IMR-90 (cell line): Measurements from ENCODE around the gene ITFG1. TPM values are rescaled to one million over a fixed set of nuclear protein-coding genes. Genes with fewer than 3 reads are reported as not detected.

Experiments used
- ATAC-seq: fragments of 200-7000 bp; cut with Tn5 transposase; 2 replicates; pipeline ENCODE4 v1.9.1; 2020; ENCODE audit warnings: low read depth, mild to moderate bottlenecking, moderate library complexity
- BruUV-seq: library from RNA; stranded (reverse); fragments of 400-500 nt; replicated peaks from 2 replicates; lab custom pipeline; 2021; lab: Mats Ljungman, UMichigan
- CTCF ChIA-PET: fragments of 300-600 bp; formaldehyde crosslinking; extraction: SDS; loops from one replicate; lab custom pipeline; 2021; ENCODE audit warnings: antibody characterized with exemption; lab: Yijun Ruan, JAX
- POLR2A ChIA-PET: fragments of 300-600 bp; sonication (Branson Sonifier 250); formaldehyde crosslinking; loops from one replicate; lab custom pipeline; 2022; ENCODE audit warnings: antibody characterized with exemption; ENCODE audit not compliant: unreplicated experiment; lab: Charles Lee
- DNase-seq: peaks from one replicate; pipeline ENCODE4 v3.0.0; 2013
- H2AFZ ChIP-seq: replicated peaks from 2 replicates; pipeline ENCODE3; 2013; ENCODE audit warnings: low read length, mild to moderate bottlenecking; ENCODE audit not compliant: poor library complexity
- H2AK5ac ChIP-seq: 2 replicates; pipeline ENCODE4 v1.6.1; 2013; ENCODE audit warnings: low read depth, low read length, inconsistent platforms
- H2AK9ac ChIP-seq: replicated peaks from 2 replicates; pipeline ENCODE3; 2013; ENCODE audit warnings: mild to moderate bottlenecking, low read depth, low read length, moderate library complexity; ENCODE audit not compliant: poor library complexity
- H2BK120ac ChIP-seq: 2 replicates; pipeline ENCODE4 v1.6.1; 2013; ENCODE audit warnings: low read depth, low read length, inconsistent platforms
- H2BK15ac ChIP-seq: 3 replicates; pipeline ENCODE4 v1.6.1; 2013; ENCODE audit warnings: low read depth, low read length, inconsistent platforms
- H2BK20ac ChIP-seq: 2 replicates; pipeline ENCODE4 v1.6.1; 2013; ENCODE audit warnings: low read depth, mild to moderate bottlenecking, inconsistent platforms, low read length, moderate library complexity
- H2BK5ac ChIP-seq: 2 replicates; pipeline ENCODE4 v1.6.1; 2013; ENCODE audit warnings: mild to moderate bottlenecking, low read depth, low read length, inconsistent platforms; ENCODE audit not compliant: poor library complexity, severe bottlenecking
- H3K14ac ChIP-seq: replicated peaks from 2 replicates; pipeline ENCODE4 v1.6.1; 2013; ENCODE audit warnings: low read depth, low read length, inconsistent platforms
- H3K18ac ChIP-seq: 2 replicates; pipeline ENCODE4 v1.6.1; 2013; ENCODE audit warnings: low read depth, low read length, control low read depth
- H3K23ac ChIP-seq: 2 replicates; pipeline ENCODE4 v1.6.1; 2013; ENCODE audit warnings: low read depth, low read length, inconsistent platforms
- H3K27ac ChIP-seq: 2 replicates; pipeline ENCODE4 v1.5.1; 2013; ENCODE audit warnings: mild to moderate bottlenecking, control low read depth, low read length; ENCODE audit not compliant: insufficient read depth
- H3K27me3 ChIP-seq: 2 replicates; pipeline ENCODE4 v1.6.1; 2013; ENCODE audit warnings: low read length; ENCODE audit not compliant: control insufficient read depth, insufficient read depth
- H3K36me3 ChIP-seq: 2 replicates; pipeline ENCODE4 v1.6.1; 2013; ENCODE audit warnings: low read length, mixed read lengths; ENCODE audit not compliant: control insufficient read depth, insufficient read depth
- H3K4ac ChIP-seq: 2 replicates; pipeline ENCODE4 v1.6.1; 2013; ENCODE audit warnings: low read depth, low read length, inconsistent platforms
- H3K4me1 ChIP-seq: 2 replicates; pipeline ENCODE4 v1.6.1; 2013; ENCODE audit warnings: low read length, mixed read lengths; ENCODE audit not compliant: control insufficient read depth, insufficient read depth
- H3K4me2 ChIP-seq: 2 replicates; pipeline ENCODE4 v1.6.1; 2013; ENCODE audit warnings: low read depth, mild to moderate bottlenecking, control low read depth, low read length, moderate library complexity
- H3K4me3 ChIP-seq: 2 replicates; pipeline ENCODE4 v1.5.1; 2013; ENCODE audit warnings: low read depth, mild to moderate bottlenecking, control low read depth, low read length, moderate library complexity; ENCODE audit not compliant: insufficient read depth
- H3K56ac ChIP-seq: 2 replicates; pipeline ENCODE4 v1.6.1; 2013; ENCODE audit warnings: low read length, inconsistent platforms; ENCODE audit not compliant: insufficient read depth; ENCODE audit errors: extremely low read depth
- H3K79me1 ChIP-seq, 2 experiments: 2 replicates each; pipeline ENCODE4 v1.6.1; 2013; ENCODE audit warnings: low read length in 2 of 2, inconsistent platforms in 1 of 2, low read depth in 1 of 2
- H3K9ac ChIP-seq: 2 replicates; pipeline ENCODE4 v1.6.1; 2013; ENCODE audit warnings: low read depth, low read length, control low read depth
- H3K9me1 ChIP-seq: 2 replicates; pipeline ENCODE4 v1.6.1; 2013; ENCODE audit warnings: low read length, inconsistent platforms; ENCODE audit not compliant: insufficient read depth
- H3K9me3 ChIP-seq: 2 replicates; pipeline ENCODE4 v1.6.1; 2013; ENCODE audit warnings: low read length; ENCODE audit not compliant: control insufficient read depth, insufficient read depth
- H4K20me1 ChIP-seq: 2 replicates; pipeline ENCODE4 v1.6.1; 2013; ENCODE audit warnings: low read length, inconsistent platforms; ENCODE audit not compliant: insufficient read depth
- H4K5ac ChIP-seq: 2 replicates; pipeline ENCODE4 v1.6.1; 2013; ENCODE audit warnings: mild to moderate bottlenecking, low read depth, low read length, control low read depth
- H4K8ac ChIP-seq, 2 experiments: 2 replicates each; pipeline ENCODE4 v1.6.1; 2013; ENCODE audit warnings: low read depth in 2 of 2, low read length in 2 of 2, control low read depth in 1 of 2, inconsistent platforms in 1 of 2
- H4K91ac ChIP-seq: 2 replicates; pipeline ENCODE4 v1.6.1; 2013; ENCODE audit warnings: low read depth, low read length, inconsistent platforms; ENCODE audit not compliant: insufficient read depth
- CEBPB ChIP-seq: IDR thresholded peaks from 2 replicates; pipeline ENCODE4 v1.6.1; 2012; ENCODE audit warnings: low read depth, low read length, improper control_type of control experiment
- FOS ChIP-seq: fragments of 150-350 bp; IDR thresholded peaks from 2 replicates; pipeline ENCODE4 v1.6.1; 2016; ENCODE audit warnings: low read depth, low read length
- MXI1 ChIP-seq: IDR thresholded peaks from 2 replicates; pipeline ENCODE4 v1.6.1; 2012; ENCODE audit warnings: low read depth, mild to moderate bottlenecking, low read length, moderate library complexity, borderline replicate concordance
- RAD21 ChIP-seq: IDR thresholded peaks from 2 replicates; pipeline ENCODE4 v1.6.1; 2012; ENCODE audit warnings: low read length, improper control_type of control experiment
- SMC3 ChIP-seq: fragments of 150-350 bp; IDR thresholded peaks from 2 replicates; pipeline ENCODE4 v1.6.1; 2016; ENCODE audit warnings: low read depth, mild to moderate bottlenecking, antibody characterized with exemption, low read length, moderate library complexity
- WGBS, 2 experiments: methylation state at CpG; one replicate each; pipeline versions ENCODE4 v1.1.5 to v1.1.7; 2013; ENCODE audit warnings: missing lambda C conversion rate in 2 of 2; ENCODE audit not compliant: insufficient read length in 1 of 2; ENCODE audit errors: extremely low coverage in 2 of 2; 5-methylcytosine and 5-hydroxymethylcytosine counted together
- dilution Hi-C: fragments of 300-500 bp; cut with HindIII; formaldehyde crosslinking; loops from one replicate; pipeline ENCODE4 v1.14.3; 2018; ENCODE audit warnings: low sequenced_read_pairs; ENCODE audit not compliant: unreplicated experiment
- in situ Hi-C: fragments of 300-500 bp; cut with MboI; formaldehyde crosslinking; loops from 3 replicates; pipeline ENCODE4 v1.14.3; 2019; ENCODE audit warnings: low sequenced_read_pairs, inconsistent platforms, mixed read lengths
- intact Hi-C: fragments of 100-400 bp; cut with micrococcal nuclease; formaldehyde crosslinking; loops from 2 replicates; pipeline ENCODE4 v1.10.0; 2022
- polyA plus RNA-seq, 3 experiments: library from polyadenylated mRNA; depleted of rRNA; stranded (reverse); fragments of >200 nt; gene quantifications; 2 replicates each; pipeline ENCODE4 v1.2.3, GENCODE V29; 2012; ENCODE audit warnings: low replicate concordance in 1 of 3
- total RNA-seq: library from RNA; depleted of rRNA; stranded (reverse); fragments of >200 nt; gene quantifications from 2 replicates; pipeline ENCODE4 v1.2.3, GENCODE V29; 2012

The ITFG1 gene
- total and polyA plus RNA-seq, 2 of the 4 experiments (the other 2 are of a cell fraction), result 54.3 to 60.4 TPM

DNA sequence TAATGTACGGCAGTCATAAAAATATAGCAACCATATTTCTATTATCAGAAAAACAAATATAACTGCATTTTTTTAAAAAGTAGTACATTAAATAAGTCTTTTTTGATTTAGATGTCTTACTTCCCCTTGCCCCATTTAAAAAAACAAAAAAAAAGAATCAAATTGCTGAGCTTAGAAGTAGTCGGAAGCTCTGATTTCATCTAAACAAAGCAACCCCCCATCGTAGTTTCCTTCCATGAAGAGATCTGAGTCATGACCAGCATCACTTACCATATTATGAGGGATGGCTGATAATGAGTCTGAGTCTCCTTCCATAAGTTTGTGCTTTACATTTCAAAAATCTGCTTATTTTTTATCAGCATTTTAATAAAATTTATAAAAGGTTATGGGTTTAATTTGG lies 86.2 kb downstream of the ITFG1 start:
- no peaks in the 10 kb centered on the region; a peak in 1 of 4 replicates for H3K79me1 ChIP-seq
- no peak overlapping the region for H2AK9ac ChIP-seq
- H2BK15ac ChIP-seq, result no peak overlapping the region
- H3K27ac ChIP-seq, result no peak overlapping the region
- H4K8ac ChIP-seq, result no peak overlapping the region
- H2AFZ ChIP-seq, result no peak overlapping the region
- H3K9ac ChIP-seq, result no peak overlapping the region
- H3K14ac ChIP-seq, result no peak overlapping the region
- CTCF ChIA-PET, result no interaction called here
- H3K4me2 ChIP-seq, result no peak overlapping the region
- WGBS, 2 experiments, result no CpG with 5 or more reads among the region's 3 CpGs
- H4K20me1 ChIP-seq, result no peaks in the 10 kb centered on the region
- H3K56ac ChIP-seq, result no peak overlapping the region
- TF ChIP-seq MXI1, result no peak
- no peak for TF ChIP-seq CEBPB
- 0 out of 2 replicates have a peak, but pooled peaks have one; percentile 33 for TF ChIP-seq FOS
- no peak for TF ChIP-seq RAD21
- TF ChIP-seq SMC3, result no peak
- no peak overlapping the region for H4K91ac ChIP-seq
- H3K23ac ChIP-seq, result no peak overlapping the region
- H3K4me1 ChIP-seq, result peaks cover 2% of the 10 kb centered on the region; the same call in 1 of the 2 replicates
- DNase-seq (peak; percentile 87), ATAC-seq (peak; percentile 84)
- BruUV-seq, result no TSS peak
- peaks cover 5% of the 10 kb centered on the region for H3K36me3 ChIP-seq
- dilution Hi-C loops (no loop called here), intact Hi-C loops (no loop called here), in situ Hi-C loops (no loop called here)
- H3K4me3 ChIP-seq, result no peak overlapping the region
- H3K4ac ChIP-seq, result no peak overlapping the region
- H2BK120ac ChIP-seq, result no peak overlapping the region
- no peak overlapping the region for H2BK5ac ChIP-seq
- peaks cover 3% of the 10 kb centered on the region; the same call in 1 of the 2 replicates for H3K9me1 ChIP-seq
- POLR2A ChIA-PET, result no interaction called here
- H4K5ac ChIP-seq, result no peak overlapping the region
- no peak overlapping the region for H3K18ac ChIP-seq
- H2BK20ac ChIP-seq, result no peak overlapping the region
- H3K9me3 ChIP-seq, result peaks cover 1% of the 10 kb centered on the region; the same call in 1 of the 2 replicates
- H2AK5ac ChIP-seq, result no peak overlapping the region
- H3K27me3 ChIP-seq, result no peaks in the 10 kb centered on the region
